Suppressor macrophage treated with lipopolysaccharide for 4 hours (primary cell): ENCODE measurements around the gene DPT.

Source experiments
- DNase-seq: peaks from one replicate; pipeline ENCODE4 v3.0.0-alpha.2; 2020

DPT gene

DNA sequence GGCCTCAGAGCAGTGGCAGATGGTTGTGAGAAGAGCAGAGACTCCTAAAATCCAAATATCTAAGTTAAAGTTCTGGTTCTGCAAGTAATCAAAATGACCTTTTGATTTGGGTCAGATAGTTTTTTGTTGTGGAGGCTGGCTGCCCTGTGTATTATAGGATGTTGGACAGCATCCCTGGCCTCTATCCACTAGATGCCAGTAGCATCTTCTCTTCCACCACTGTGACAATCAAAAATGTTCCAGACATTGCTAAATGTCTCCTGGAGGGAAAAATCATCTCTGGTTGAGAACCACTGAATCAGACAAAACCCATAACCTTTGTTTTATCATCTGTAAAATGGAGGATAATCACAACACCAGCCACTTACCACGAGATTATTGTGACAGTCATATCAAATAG, 5.9 kb upstream of the DPT start:
- DNase-seq, result no peak

- DNase-seq, result no peak
These were observed 5.3 kb upstream of the DPT start for GRCh38 chr1:168734271-168734670.

GRCh38 chr1:168733241-168733640, 4.2 kb upstream of the DPT start:
- DNase-seq, result no peak

- DNase-seq, result no peak
These were observed 3.7 kb upstream of the DPT start for GRCh38 chr1:168732736-168733135.

DNA sequence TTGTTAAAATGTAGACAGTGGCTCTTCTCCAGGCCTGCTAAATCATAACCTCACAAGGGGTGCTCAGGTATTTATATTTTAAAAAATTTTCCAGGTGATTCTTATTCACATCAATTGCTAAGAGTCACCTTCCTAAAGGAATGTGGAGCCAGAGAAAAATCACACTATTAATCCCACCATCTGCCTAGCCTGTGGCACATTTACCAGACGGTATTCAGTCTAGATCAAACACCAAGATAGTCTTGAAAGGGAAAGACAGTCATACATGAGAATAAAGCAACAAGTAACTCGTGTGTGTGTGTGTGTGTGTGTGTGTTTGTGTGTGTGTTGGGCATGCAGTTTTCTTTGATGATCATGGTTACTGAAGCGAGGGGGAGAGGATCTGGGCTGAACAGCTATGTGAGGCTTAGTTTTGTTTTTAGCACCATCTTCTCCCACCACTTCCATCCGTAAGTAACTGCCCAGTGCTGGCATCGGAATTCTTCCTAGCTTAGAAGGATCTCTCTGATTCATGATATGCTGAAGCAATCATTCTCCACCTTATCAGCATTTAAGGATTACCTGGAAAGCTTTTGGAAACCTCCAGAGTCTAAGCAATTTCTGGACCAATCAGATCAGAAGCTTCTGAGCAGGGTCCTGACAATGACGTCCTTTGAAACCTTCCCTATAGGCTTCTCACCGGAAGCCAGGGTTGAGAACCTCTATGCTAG, 2.4 kb upstream of the DPT start:
- DNase-seq, result no peak

DNA sequence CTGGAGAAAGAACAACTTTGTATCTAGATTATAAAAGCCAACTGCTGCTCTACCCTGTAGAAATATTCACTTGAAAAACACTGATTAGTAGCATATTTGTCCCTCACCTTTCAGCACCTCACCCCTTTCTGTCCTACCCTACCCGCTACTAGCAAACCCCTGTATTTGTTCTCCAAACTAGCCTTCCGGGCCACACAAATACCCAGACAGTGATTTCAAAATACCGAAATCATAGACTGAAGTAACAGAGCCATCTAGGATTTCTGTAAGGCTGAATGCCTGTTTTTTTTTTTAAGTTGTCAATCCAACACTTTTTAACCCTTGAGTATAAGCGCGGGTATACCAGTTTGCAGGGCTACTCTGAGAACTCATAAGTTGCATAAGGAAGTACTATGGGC, 398 bp upstream of the DPT start:
- no peak for DNase-seq

DNA sequence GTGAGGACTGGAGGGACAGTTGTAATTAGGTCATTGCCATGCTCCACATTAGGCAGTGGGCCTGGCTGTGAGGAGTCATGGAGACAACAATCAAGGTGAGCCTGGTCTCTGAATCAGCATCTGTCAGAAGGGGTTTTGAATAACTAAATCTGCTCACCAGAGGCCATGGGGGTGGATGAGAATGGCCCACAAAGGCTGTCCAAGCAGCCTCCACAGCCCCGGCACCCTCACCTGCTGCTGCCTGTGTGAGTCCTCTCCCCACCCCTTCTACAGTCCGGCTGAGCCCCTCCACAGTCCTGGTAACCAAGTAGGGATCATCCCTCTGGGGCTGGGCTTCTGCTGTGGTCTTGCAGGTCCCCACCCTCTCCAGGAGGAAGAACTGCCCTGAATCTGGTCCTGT, 2.3 kb downstream of the DPT start:
- DNase-seq, result no peak

DNA sequence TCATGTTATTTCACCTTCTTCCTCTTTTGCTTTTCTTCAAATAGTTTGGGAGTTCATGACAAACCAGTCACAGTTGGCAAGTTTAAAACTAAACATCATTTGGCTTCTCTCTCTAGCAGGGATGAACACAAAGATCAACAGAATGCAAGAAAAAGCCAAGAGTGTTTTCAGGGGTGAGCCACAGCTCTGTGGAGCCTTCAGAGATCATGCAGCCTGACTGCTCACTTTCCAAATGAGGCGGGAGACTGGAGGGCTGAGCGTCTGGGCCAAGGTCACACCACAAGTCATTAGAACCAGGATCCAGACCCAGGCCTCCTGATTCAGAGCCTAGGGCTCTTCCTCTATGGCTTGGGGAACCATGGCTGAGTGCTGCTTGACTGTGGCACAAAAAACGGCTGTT, 2.7 kb downstream of the DPT start:
- DNase-seq, result no peak

DNA sequence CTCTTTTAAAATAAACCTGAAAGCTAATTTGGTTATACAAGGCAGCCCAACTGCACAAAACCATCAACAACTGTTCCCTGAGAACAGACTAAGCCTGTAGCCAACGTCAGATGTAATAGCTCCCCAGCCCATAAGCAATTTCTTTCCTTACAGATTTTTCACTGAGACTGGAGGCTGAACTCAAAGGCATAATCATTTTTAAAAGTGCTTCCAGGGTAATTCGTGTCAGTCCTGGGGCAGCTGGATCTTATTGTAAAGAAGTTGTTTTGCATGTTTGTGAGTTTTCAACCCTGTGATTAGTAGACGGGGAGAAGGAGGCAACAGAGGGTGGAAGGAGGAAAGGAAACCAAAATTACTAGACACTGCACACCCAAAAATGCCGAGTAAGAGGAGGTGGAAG, 3.2 kb downstream of the DPT start:
- no peak for DNase-seq

DNA sequence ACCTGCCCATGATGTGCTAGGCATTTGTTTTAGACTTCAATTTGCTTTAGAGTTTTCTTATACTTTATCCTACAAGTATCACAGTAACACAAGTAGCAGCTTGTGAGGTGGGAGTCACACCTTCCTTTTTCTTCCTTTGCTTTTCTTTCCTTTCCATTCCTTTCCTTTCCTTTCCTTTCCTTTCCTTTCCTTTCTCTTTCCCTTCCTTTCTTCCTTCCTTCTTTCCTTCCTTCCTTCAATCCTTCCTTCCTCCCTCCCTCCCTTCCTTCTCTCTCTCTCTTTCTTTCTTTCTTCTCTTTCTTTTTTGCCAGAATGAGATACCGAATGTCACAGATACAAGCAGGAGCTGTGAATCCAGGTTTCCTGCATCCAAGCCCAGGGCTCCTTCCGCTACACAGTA, 3.9 kb downstream of the DPT start:
- no peak for DNase-seq

- DNase-seq, result no peak
These were observed 6.0 kb downstream of the DPT start for GRCh38 chr1:168723000-168723399.

GRCh38 chr1:168720839-168721238, 8.2 kb downstream of the DPT start:
- DNase-seq, result no peak

- no peak for DNase-seq
These were observed 9.5 kb downstream of the DPT start for GRCh38 chr1:168719306-168720111.

- DNase-seq, result no peak
These were observed 10.8 kb downstream of the DPT start for GRCh38 chr1:168717906-168718891.

DNA sequence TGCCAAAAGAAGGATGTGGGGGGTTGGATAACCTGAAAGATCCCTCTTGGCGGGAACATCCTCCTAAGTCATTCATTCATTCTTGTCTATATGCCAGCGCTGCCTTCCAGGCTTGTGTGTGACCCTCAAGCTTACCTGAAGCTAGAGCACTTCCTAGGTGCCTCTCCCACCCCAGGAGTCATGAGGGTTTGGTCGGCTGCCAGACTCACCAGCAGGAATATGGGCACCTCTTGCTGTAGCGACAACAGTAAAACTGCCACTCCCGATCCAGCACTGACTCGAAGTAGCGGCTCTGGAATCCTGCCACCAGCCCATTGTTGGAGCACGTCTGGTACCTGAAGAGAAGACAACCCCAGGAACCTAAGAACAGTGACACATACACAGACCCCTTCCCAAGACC, 15.0 kb downstream of the DPT start:
- DNase-seq, result no peak

DNA sequence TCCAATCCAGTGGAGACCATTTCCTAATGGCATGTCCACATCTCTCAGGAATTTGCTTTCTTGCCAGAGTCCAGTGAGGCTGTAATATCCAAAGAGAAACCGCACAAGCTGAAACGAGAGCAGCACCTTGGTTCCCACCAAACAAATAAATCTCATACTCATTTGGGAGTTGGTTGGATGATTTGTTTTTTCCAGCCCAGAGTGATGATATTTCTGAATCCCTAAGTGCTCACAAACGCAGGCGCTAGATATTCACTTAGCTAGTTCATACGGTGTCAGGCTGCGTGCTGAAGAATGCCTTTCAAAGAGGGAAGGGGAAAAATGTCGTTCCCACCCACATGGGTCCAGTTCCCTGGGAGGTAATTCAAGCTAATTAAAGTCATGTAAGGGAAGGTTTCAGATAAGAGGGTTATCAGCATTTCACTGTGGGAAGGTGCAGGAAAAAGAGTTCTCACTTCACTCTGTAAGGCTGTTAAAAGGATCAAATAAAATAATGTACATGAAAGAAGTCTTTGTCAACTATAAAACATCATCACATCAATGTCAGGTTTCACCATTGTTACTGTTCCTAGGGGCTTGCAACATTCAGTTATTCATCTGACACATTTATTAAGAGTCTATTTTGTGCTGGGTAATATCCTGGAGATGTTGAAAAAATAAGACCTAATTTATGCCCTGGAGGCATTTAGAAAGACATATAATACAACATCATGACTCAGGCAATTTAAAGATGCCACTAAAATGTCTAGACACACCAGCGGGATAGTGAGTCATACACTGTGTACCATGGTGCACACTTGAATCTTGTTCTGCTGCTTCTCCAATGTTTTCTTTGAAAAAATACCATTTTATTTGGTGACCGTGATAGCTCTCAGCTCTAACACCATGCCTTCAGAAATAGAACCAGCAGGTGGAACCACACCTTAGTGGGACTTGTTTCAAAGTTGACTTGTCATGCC, 19.3 kb downstream of the DPT start:
- no peak for DNase-seq

- DNase-seq, result no peak
These were observed 20.2 kb downstream of the DPT start for GRCh38 chr1:168708698-168709404.

GRCh38 chr1:168706391-168706992, 22.5 kb downstream of the DPT start:
- DNase-seq, result no peak

DNA sequence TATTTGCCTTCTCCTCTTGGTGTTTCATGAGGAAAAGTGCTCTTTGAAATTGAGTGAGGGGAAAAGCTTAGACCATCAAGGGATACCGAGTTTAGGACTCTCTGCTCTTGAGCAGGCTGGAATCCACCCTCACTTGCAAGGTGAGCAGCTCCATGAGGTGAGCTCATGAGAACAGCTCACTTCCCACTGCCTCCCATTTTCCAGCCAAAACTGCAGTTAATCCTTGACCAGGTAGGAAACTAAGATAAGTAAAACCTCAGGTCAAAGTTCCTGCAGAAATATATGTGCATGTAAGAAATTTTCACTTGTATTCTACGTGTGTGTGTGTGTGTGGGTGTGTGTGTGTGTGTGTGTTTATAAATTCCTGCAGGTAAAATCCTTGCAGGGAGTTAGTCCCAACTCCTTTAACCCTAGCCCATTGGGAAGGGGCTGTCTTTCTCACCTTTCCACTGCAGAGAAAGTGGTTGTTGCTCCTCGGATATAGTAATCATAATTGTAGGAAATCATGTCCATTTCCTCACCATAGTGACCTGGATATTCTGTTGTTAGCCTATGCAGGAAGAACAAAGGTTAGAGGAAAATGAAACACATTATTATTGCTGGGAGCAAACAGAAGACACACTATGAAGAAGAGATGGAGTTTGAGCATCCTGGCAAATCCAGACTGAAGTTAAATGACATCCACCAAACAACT, 28.3 kb downstream of the DPT start:
- no peak for DNase-seq

GRCh38 chr1:168698453-168698852, 30.6 kb downstream of the DPT start:
- DNase-seq, result no peak
